HG02798 (cell line): ENCODE results near the gene HAND1.

Experiments
- ATAC-seq: cut with Tn5 transposase; IDR thresholded peaks from one replicate; pipeline ENCODE4 v1.9.1; 2021; ENCODE audit warnings: mild to moderate bottlenecking; ENCODE audit not compliant: unreplicated experiment, poor library complexity

The HAND1 gene

GRCh38 chr5:154506049-154506715, 28.2 kb upstream of the HAND1 start:
- ATAC-seq: no peak

DNA sequence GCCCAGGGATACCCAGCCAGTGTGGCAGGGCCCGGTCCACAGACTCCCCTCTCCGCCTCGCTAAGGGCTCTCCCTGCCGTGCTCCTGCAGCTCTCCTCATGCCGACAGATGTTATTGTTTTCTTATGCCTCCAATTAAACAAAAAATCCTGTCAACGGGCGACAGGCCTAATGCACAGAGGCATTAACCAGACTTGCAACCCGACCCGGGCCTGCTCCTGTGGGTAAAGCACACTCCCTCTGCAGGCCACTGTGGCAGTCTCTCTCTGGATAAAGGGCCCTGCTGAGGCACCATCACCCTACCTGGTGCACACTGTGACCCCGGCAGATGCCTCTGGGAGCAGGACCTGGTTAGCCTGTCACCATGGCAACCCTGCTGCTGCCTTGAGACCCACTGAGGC, 27.5 kb upstream of the HAND1 start:
- ATAC-seq: no peak

GRCh38 chr5:154503698-154504039, 25.6 kb upstream of the HAND1 start:
- no peak for ATAC-seq

DNA sequence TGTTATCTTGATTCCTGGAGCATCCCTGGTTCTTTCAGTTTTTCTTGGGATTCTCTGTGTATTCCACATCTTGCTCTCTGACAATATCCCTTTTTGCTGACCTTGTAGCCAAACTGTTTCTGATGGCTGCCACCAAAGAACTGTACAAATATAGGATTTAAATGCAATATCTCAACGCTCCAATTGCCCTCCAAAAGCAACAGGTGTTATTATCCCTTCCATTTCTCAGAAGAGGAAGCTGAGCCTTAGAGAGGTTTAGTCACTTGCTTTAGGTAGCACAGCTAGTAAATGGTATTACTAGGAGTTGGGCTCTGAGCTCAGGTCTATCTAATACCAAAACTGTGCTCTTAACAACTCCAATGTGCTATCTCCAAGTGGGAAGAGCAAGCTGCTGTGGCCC, 24.2 kb upstream of the HAND1 start:
- ATAC-seq: no peak

GRCh38 chr5:154501566-154501965, 23.5 kb upstream of the HAND1 start:
- no peak for ATAC-seq

- no peak for ATAC-seq
Observed at GRCh38 chr5:154498994-154499393, 21.0 kb upstream of the HAND1 start.

DNA sequence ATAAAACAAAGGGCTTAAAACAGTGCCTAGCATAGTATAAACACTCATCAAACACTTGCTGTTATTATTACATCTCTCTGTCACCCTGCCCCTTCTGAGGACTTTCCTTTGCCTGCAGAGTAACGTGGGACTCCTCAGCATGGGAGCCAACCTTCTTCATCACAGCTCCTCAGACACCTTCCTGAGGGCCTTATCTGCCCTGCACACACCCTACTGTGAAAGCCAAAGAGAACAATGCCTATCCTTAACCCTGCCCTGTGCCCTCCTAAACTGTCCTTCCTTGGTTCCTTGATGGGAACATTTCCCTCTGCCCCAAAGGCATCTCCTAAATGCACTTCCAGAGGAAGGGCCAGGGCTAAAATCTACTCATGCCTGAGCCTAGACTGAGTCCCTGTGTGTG, 20.6 kb upstream of the HAND1 start:
- ATAC-seq: no peak

GRCh38 chr5:154494036-154494435, 16.0 kb upstream of the HAND1 start:
- ATAC-seq: no peak

DNA sequence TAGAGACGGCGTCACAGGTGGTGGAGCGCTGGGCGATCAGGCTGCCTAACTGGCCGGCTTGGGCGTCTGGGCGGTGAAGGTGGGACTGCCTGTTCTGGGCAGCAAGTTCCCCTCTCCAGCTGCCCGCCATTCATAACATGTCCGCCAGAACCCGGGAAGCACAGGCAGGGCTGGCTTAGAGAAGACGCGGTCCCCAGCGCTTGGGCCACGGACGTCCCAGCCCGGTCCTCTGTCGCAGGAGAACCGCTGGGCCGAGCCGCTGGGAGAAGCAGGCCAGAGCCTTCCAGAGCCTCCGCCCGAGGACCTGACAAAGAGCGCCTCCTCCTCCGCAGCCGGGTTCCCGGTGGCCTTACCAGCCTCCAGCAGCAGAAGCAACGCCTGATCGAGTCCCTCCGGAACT, 15.2 kb upstream of the HAND1 start:
- ATAC-seq: no peak

DNA sequence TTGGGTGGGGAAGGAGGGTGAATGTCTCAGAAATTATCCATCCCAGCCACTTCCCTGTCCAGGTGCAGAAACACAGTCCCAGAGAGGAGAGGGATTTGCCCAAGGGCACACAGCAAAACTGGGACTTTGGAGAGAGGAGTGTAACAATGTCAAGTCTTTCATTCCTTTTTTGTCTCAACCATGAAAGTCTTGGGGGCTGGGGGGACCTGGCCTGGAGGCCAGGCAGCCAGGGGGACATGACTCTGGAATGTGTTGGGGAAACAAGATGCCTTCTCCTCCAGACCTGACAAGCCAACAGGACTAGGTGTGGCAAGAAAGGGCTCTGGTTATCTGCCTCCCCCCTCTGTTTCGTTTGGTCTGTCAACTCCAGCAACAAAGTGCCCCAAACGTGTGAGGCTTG, 13.9 kb upstream of the HAND1 start:
- ATAC-seq: no peak

DNA sequence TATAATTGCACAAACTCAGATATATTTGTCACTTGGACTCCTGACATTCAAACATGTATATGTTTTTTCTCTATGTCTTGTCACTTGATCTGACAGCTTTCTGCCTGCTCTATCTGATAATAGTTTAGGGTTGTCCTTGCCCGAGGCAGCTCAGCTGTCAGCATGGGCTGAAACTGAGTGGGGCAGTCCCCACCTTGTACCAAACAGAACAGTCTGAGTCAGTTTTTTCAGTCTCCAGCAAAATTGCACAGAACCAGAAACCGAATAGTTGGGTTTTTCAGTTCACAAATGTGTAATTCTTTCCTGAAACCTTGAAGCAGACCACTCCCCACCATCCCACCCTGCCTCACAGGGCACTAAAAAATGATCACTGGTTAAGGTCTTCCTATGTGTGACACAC, 9.5 kb upstream of the HAND1 start:
- ATAC-seq: peak; percentile 99

GRCh38 chr5:154486427-154486866, 8.4 kb upstream of the HAND1 start:
- no peak for ATAC-seq

DNA sequence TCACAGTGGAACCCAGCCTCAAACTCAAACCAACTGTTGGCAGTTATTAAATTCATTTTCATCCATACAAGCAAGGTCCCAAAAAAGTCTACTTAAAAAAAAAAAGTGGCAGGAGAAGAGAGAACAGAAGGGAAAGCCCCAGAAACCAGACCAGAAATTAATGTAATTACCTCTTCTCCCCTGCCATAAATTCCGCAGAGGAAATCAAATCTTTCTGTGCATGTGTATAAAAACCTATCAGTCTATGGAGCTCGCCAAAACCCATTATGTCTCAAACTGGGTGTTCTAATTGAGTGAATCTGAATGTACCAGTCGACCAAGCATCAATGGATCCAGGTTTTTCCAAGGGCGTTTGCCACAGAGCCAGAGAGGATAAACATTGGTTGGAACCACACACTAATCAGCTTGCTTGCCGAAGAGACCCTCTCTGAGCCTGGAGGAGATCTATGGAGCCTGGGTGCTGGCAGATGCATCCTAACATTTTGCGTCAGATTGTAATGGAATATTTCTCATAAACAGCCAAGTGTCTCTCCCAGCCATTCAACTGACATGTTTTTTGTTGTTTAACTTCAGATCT, 7.9 kb upstream of the HAND1 start:
- no peak for ATAC-seq

DNA sequence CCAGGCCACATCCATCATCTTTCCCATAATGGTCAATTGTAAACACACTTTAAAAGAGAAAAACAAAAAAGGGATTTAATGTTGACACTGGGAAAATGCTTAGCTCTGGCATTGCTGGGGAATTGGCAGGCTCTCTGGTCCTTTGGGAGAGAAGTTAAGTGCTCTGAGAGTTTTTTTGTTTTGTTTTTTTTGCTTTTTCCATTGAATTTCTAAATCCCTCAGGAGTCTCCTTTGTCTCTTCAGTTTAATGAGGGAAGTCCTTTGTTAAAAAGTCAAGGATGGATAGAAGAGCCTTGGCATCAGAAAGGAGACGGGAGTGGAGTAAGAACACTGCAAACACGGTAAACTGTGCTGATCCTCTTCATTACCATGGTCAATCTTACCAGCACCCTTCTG, 7.1 kb upstream of the HAND1 start:
- no peak for ATAC-seq

DNA sequence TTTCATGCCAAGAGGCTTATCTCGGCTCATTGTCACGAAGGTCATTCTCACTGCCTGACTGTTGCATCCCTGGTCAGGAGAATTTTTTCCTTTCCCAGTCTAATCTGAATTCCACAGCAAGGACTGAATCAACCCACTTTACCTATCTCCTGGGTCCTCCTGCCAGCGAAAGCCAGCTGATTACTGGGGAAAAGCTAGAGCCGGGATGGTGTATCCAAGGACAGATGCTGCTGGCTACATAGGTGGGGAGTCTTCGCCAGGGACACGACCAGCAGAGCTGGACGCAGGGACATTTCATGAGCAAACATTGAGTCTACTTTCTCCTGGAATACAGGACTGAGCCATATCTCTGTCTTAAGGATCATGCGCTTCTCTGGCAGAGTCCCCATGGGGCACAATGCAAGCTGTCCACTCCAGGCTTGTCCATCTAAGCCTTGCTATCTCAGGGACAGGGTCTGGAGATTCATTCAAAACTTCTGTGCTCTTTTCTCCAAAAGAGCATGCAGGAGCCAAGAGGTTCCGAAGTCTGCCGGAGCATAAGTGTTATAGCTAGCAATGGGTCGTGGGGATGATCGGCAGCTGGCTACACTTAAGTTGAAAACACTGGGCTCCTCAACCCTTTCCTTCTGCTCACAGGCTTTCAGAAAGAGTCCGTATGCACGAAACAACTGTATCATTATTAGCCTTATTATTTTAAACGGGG, 6.5 kb upstream of the HAND1 start:
- ATAC-seq: no peak

GRCh38 chr5:154483654-154484392, 5.8 kb upstream of the HAND1 start:
- ATAC-seq: no peak

GRCh38 chr5:154482528-154483449, 4.8 kb upstream of the HAND1 start:
- ATAC-seq: no peak

DNA sequence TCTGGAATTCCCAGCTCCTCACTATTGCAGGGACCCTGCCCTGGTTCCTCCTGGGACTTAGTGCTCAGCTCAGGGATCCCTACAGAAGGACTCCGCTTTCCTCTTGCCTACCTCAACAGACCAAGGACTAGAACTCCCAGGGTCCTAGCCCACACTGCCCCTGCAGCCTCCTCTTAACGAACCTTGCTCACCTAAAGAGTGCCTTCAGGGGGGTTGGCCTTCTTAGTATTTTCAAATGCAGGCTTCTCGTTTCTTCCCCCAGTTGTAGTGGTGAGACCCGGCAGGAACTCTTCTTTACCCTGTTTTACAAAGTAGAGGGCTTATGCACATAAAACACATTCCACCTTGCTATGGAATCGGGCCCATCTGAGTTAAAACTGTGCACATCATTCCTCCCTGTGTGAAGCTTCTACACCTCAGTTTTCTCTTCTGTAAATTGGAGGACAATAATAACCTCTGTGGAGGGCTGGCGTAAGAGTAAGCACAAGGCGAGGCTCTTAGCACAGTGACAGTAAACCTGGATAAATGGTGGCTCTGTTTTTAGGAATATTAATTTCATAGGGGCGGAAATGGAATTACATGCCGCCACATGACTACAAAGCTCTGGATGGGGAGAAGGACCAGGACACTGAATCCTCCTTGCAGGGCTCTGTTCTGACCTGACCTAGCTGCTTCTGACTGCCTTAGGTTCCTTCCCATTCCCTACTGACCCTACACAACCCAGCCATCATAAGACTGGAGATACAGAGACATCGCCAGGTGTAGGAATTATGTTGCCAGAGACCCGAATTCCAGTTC, 3.8 kb upstream of the HAND1 start:
- ATAC-seq: no peak

GRCh38 chr5:154480847-154481246, 2.8 kb upstream of the HAND1 start:
- ATAC-seq: no peak
